Astrocyte of the spinal cord (primary cell): Measurements from ENCODE around the gene SUPT3H.
A peak's percentile ranks its signal among the peaks of the same experiment; 100 is the strongest.

Source experiments
- DNase-seq: peaks from one replicate; pipeline ENCODE4 v3.0.0; 2011; ENCODE audit warnings: low read depth, low spot score
- H3K4me3 ChIP-seq: 2 replicates; pipeline ENCODE4 v1.5.1; 2011; ENCODE audit warnings: low read depth, mild to moderate bottlenecking, low read length, moderate library complexity
- in situ Hi-C: cut with HindIII; loops from 2 replicates; pipeline ENCODE4 v1.10.0; 2017; ENCODE audit warnings: low sequenced_read_pairs
- TF ChIP-seq, protein P1 (sequence below): IDR thresholded peaks from 2 replicates; pipeline ENCODE4 v1.5.1; 2012; ENCODE audit warnings: low read depth, mild to moderate bottlenecking, low read length, inconsistent platforms

SUPT3H gene

DNA sequence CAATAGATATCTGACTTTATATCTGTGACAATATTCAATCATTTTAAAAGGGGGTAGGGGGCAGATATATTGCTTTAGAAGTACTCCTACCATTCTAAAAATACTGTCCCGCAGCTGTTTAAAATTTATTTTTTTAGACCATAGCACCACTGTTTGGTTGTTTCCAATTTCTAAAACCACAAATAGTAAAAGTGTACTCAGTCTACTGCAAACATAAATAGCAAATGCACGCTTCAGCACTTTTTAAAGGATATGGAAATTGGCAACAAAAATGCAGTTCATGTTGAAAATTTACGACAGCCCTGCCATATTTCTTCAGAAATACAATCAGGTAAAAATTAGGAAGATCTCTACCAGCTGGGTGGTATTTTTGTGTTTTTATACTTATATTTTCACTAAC is 181.6 kb downstream of the SUPT3H start:
- in situ Hi-C loops = no loop called here
- H3K4me3 ChIP-seq = no peak overlapping the region
- DNase-seq = no peak
- TF ChIP-seq, protein P1, sequence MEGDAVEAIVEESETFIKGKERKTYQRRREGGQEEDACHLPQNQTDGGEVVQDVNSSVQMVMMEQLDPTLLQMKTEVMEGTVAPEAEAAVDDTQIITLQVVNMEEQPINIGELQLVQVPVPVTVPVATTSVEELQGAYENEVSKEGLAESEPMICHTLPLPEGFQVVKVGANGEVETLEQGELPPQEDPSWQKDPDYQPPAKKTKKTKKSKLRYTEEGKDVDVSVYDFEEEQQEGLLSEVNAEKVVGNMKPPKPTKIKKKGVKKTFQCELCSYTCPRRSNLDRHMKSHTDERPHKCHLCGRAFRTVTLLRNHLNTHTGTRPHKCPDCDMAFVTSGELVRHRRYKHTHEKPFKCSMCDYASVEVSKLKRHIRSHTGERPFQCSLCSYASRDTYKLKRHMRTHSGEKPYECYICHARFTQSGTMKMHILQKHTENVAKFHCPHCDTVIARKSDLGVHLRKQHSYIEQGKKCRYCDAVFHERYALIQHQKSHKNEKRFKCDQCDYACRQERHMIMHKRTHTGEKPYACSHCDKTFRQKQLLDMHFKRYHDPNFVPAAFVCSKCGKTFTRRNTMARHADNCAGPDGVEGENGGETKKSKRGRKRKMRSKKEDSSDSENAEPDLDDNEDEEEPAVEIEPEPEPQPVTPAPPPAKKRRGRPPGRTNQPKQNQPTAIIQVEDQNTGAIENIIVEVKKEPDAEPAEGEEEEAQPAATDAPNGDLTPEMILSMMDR = no peak

DNA sequence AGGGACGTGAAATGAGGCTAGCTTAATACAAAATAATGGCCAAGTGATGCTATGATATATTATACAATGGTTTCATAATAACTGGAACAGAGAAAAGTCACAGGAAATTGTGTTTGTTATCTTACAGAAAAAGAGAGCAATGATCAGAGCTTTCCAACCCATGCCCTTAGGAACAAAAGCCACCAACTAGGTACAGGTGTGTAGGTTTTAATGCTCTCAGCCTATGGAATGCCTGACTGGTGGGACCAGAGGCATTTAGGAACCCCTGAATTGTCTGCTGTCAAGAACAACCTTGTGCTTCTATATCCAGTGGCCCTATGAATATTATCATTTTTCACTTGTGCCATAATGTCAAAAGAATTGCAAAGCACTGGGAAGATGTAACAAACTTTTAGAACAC is 182.6 kb downstream of the SUPT3H start:
- no peak overlapping the region for H3K4me3 ChIP-seq
- TF ChIP-seq, protein P1 = no peak
- DNase-seq = no peak
- in situ Hi-C loops = no loop called here

DNA sequence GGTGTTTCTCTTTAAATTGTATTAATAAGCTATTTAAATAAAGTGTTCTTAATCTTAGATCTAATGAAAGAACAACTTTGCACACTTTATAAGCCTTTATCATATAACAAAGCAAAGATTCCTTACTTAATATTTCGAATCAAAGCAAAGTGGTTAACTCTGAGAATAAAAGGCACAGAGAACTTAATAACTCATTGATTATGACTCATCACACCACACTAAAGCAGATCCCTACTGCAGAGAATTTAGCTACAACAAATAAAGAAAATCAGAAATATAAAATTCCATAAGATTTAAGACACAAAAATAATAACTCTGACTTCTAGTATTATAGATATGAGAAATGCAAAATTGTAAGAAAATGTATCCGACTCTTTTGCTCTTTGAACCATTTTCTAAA is 185.2 kb downstream of the SUPT3H start:
- in situ Hi-C loops = no loop called here
- TF ChIP-seq, protein P1 = no peak
- no peak overlapping the region for H3K4me3 ChIP-seq
- peak; percentile 32 for DNase-seq

DNA sequence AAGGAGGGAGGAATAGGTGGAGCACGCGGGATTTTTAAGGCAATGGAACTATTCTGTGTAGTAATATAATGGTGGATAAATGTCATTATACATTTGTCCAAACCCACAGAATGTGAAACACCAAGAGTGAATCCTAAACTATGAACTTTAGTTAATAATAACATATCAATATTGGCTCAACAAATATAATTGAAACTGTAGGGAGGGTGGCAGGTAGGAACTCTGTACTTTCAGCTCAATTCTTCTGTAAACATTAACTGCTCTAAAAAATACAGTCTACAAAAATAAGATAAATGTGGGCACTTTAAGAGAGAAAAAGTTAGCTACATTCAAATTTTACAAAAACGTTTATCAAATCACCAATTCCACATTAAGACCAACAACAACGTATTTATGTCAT is 186.3 kb downstream of the SUPT3H start:
- no peak overlapping the region for H3K4me3 ChIP-seq
- in situ Hi-C loops = no loop called here
- TF ChIP-seq, protein P1 = no peak
- no peak for DNase-seq

DNA sequence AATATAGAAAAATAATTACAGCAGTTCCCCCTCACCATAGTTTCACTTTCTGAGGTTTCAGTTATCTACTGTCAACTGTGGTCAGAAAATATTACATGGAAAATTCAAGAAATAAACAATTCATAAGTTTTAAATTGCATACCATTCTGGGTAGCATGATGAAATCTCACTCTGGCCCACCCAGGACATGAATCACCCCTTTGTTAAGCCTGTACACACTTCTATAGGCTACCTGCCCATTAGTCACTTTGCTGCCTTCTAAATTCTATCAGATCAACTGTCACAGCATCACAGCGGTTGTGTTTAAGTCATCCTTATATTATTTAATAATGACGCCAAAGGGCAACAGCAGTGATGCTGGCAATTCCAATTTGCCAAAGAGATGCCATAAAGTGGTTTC is 189.9 kb downstream of the SUPT3H start:
- TF ChIP-seq, protein P1 = no peak
- in situ Hi-C loops = no loop called here
- peak; percentile 42 for DNase-seq
- H3K4me3 ChIP-seq = no peak overlapping the region

DNA sequence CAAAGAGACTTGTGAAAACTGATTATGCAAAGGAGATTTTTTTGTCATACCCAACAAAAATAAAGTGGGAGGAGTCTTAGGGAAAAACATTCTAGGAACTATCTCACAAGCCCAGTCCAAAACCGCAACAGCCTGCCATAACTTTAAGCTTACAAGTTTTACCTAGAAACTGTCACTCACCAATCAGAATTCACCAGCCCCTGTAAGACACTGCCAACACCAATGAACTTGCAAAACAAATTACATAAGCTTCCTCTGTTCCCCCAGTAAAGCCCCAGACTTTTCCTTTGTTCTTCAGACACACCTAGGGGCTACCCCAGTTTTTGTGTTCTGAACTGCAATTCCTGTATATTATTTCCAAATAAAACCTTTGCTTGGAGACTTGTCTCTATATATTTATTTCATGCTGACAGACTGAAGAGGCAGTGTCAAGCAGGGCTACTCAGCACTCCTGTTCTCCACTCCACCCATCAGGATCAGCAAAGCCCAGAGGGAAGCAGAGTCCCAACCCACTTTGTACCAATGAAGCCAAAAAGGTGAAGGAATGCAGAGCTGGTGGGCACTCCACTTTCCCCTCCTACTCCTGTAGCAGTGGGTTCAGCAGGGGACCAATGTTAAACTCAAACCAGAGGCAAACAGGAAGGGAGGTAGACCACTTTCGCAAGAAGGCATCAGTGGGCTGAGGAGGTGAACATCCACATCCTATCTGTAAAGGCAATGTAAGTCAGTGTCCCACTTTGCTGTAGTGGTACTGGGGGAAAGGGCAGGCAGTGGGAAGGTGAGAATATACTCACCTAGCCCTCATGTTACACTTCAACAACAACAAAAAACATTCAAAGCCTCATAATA is 192.1 kb downstream of the SUPT3H start:
- in situ Hi-C loops = no loop called here
- TF ChIP-seq, protein P1 = no peak
- DNase-seq = no peak
- H3K4me3 ChIP-seq = no peak overlapping the region
